CD4-positive, alpha-beta memory T cell (primary cell): ENCODE results near the gene NFRKB. TPM values are rescaled to one million over a fixed set of nuclear protein-coding genes. Genes with fewer than 3 reads are reported as not detected.

Experiments used
- CTCF ChIA-PET: fragments of 350-600 bp; sonication (Branson Sonifier 250); formaldehyde crosslinking; loops from one replicate; lab custom pipeline; 2021; ENCODE audit warnings: inconsistent platforms; ENCODE audit not compliant: partially characterized antibody; lab: Charles Lee
- POLR2A ChIA-PET: fragments of 350-600 bp; sonication (Branson Sonifier 250); formaldehyde crosslinking; loops from one replicate; lab custom pipeline; 2021; ENCODE audit not compliant: partially characterized antibody; lab: Charles Lee
- DNase-seq, 5 donors: peaks; one replicate each; pipeline versions ENCODE4 v3.0.0 to v3.0.0-alpha.2; 2020 to 2022; ENCODE audit warnings: mixed read lengths in 1 of 5
- H3K27ac ChIP-seq: one replicate; pipeline ENCODE4 v1.7.0; 2013; ENCODE audit warnings: low read depth, low read length
- H3K27me3 ChIP-seq: 2 replicates; pipeline ENCODE4 v1.7.0; 2013; ENCODE audit warnings: mild to moderate bottlenecking, low read length, moderate library complexity; ENCODE audit not compliant: insufficient read depth
- H3K36me3 ChIP-seq: 2 replicates; pipeline ENCODE4 v1.7.0; 2013; ENCODE audit warnings: mild to moderate bottlenecking, low read length, moderate library complexity; ENCODE audit not compliant: insufficient read depth
- H3K4me1 ChIP-seq: 2 replicates; pipeline ENCODE4 v1.7.0; 2013; ENCODE audit warnings: mild to moderate bottlenecking, low read length, moderate library complexity; ENCODE audit not compliant: insufficient read depth
- H3K4me3 ChIP-seq, 2 donors: one replicate each; pipeline ENCODE4 v1.7.0; 2013; ENCODE audit warnings: low read length in 2 of 2, mild to moderate bottlenecking in 1 of 2
- H3K9me3 ChIP-seq, 2 donors: one replicate each; pipeline ENCODE4 v1.7.0; 2013; ENCODE audit warnings: low read length in 2 of 2, control low read depth in 1 of 2; ENCODE audit not compliant: control insufficient read depth in 1 of 2
- H3K27ac Mint-ChIP-seq, 7 donors: one replicate each; pipeline ENCODE4 v1.8.0; 2020 to 2021; ENCODE audit warnings: mixed read lengths in 7 of 7, mild to moderate bottlenecking in 6 of 7, inconsistent platforms in 3 of 7, moderate library complexity in 3 of 7
- H3K27me3 Mint-ChIP-seq, 2 donors: one replicate each; pipeline ENCODE4 v1.8.0; 2020 to 2021; ENCODE audit warnings: mixed read lengths in 2 of 2
- H3K36me3 Mint-ChIP-seq, 2 donors: one replicate each; pipeline ENCODE4 v1.8.0; 2020 to 2021; ENCODE audit warnings: mixed read lengths in 2 of 2, inconsistent platforms in 1 of 2, mild to moderate bottlenecking in 1 of 2
- H3K4me1 Mint-ChIP-seq, 4 donors: one replicate each; pipeline ENCODE4 v1.8.0; 2020 to 2021; ENCODE audit warnings: mixed read lengths in 4 of 4, mild to moderate bottlenecking in 1 of 4
- H3K4me3 Mint-ChIP-seq, 8 donors: one replicate each; pipeline ENCODE4 v1.8.0; 2020 to 2021; ENCODE audit warnings: mixed read lengths in 8 of 8, mild to moderate bottlenecking in 7 of 8, moderate library complexity in 6 of 8, inconsistent platforms in 3 of 8
- H3K9me3 Mint-ChIP-seq, 8 donors: one replicate each; pipeline ENCODE4 v1.8.0; 2020 to 2021; ENCODE audit warnings: mixed read lengths in 8 of 8, mild to moderate bottlenecking in 5 of 8, inconsistent platforms in 3 of 8, moderate library complexity in 1 of 8
- intact Hi-C: fragments of 100-400 bp; cut with micrococcal nuclease; formaldehyde crosslinking; loops from one replicate; pipeline ENCODE4 v1.15.1; 2023
- polyA plus RNA-seq, 2 donors: library from polyadenylated mRNA; unstranded; fragments of 300-500 nt; fragmentation: Illumina TruSeq; gene quantifications; one replicate each; pipeline ENCODE4 v1.2.3, GENCODE V29; 2021
- total RNA-seq, 2 experiments: library from RNA; stranded (reverse); gene quantifications; one replicate each; pipeline ENCODE4 v1.2.3, GENCODE V29; 2021

The NFRKB gene
- total and polyA plus RNA-seq, 4 experiments from 2014 or later = 18.1 to 94.9 (median 63.2) TPM

GRCh38 chr11:129935723-129936122, 40.3 kb upstream of the NFRKB start:
- Histone ChIP-seq H3K4me1 (no peaks in the 10 kb centered on the region), H3K36me3 (peaks cover 4% of the 10 kb centered on the region), H3K27ac (no peak overlapping the region), H3K9me3 (no peaks in the 10 kb centered on the region), H3K27me3 (no peaks in the 10 kb centered on the region), H3K4me3 (no peak overlapping the region)
- intact Hi-C loops = no loop called here
- H3K36me3 Mint-ChIP-seq = peaks cover 37 to 38% of the 10 kb centered on the region in 2 donors
- H3K27ac Mint-ChIP-seq = peak overlapping the region in 1 of 7 donors; percentile 68
- H3K27me3 Mint-ChIP-seq = no peaks in the 10 kb centered on the region
- POLR2A ChIA-PET = no interaction called here
- no peak overlapping the region for H3K4me3 Mint-ChIP-seq
- H3K9me3 Mint-ChIP-seq = no peaks in the 10 kb centered on the region
- no peak for DNase-seq
- H3K4me1 Mint-ChIP-seq = no peaks in the 10 kb centered on the region
- CTCF ChIA-PET = interaction anchor here (3.0 kb wide), 1 partner anchor 196 kb away, joined by 9 read pairs; no protein-coding TSS in a partner anchor

- H3K36me3 ChIP-seq = peaks cover 10% of the 10 kb centered on the region
- H3K4me1 ChIP-seq = no peaks in the 10 kb centered on the region
- H3K27me3 ChIP-seq = no peaks in the 10 kb centered on the region
- Mint-ChIP-seq H3K4me3 (no peak overlapping the region), H3K9me3 (no peaks in the 10 kb centered on the region), H3K4me1 (peaks cover 0 to 1% (median 0%) of the 10 kb centered on the region in 4 donors), H3K36me3 (peaks cover 49 to 50% of the 10 kb centered on the region in 2 donors), H3K27ac (peak overlapping the region in 1 of 7 donors; percentile 13), H3K27me3 (no peaks in the 10 kb centered on the region)
- ChIA-PET CTCF (interaction anchor here (1.2 kb wide), 1 partner anchor 17 kb away, joined by 3 read pairs; no protein-coding TSS in a partner anchor), POLR2A (no interaction called here)
- no peak overlapping the region for H3K27ac ChIP-seq
- intact Hi-C loops = no loop called here
- H3K4me3 ChIP-seq = no peak overlapping the region
- H3K9me3 ChIP-seq = no peaks in the 10 kb centered on the region
- no peak for DNase-seq
Measured at GRCh38 chr11:129933891-129934290, 38.5 kb upstream of the NFRKB start.

- POLR2A ChIA-PET = no interaction called here
- H3K27ac Mint-ChIP-seq = peak overlapping the region in 1 of 7 donors; percentile 49
- Histone ChIP-seq H3K4me1 (no peaks in the 10 kb centered on the region), H3K4me3 (no peak overlapping the region), H3K36me3 (peaks cover 10% of the 10 kb centered on the region), H3K27me3 (no peaks in the 10 kb centered on the region), H3K9me3 (no peaks in the 10 kb centered on the region), H3K27ac (no peak overlapping the region)
- H3K4me3 Mint-ChIP-seq = no peak overlapping the region
- peaks cover 49 to 53% of the 10 kb centered on the region in 2 donors for H3K36me3 Mint-ChIP-seq
- H3K4me1 Mint-ChIP-seq = peaks cover 0 to 4% (median 0%) of the 10 kb centered on the region in 4 donors
- H3K9me3 Mint-ChIP-seq = no peaks in the 10 kb centered on the region
- DNase-seq = no peak
- intact Hi-C loops = no loop called here
- CTCF ChIA-PET = interaction anchor here (8.8 kb wide), 1 partner anchor 197 kb away, joined by 120 read pairs; no protein-coding TSS in a partner anchor
- no peaks in the 10 kb centered on the region for H3K27me3 Mint-ChIP-seq
Measured at GRCh38 chr11:129933262-129933661, 37.9 kb upstream of the NFRKB start.

GRCh38 chr11:129932381-129933067, 37.1 kb upstream of the NFRKB start:
- CTCF ChIA-PET = interaction anchor here (8.8 kb wide), 1 partner anchor 198 kb away, joined by 120 read pairs; no protein-coding TSS in a partner anchor
- no peak overlapping the region for H3K4me3 Mint-ChIP-seq
- no peak for DNase-seq
- H3K9me3 Mint-ChIP-seq = no peaks in the 10 kb centered on the region
- H3K36me3 ChIP-seq = peaks cover 10% of the 10 kb centered on the region
- no peaks in the 10 kb centered on the region for H3K27me3 Mint-ChIP-seq
- no peak overlapping the region for H3K27ac ChIP-seq
- H3K4me1 Mint-ChIP-seq = peaks cover 0 to 4% (median 0%) of the 10 kb centered on the region in 4 donors
- POLR2A ChIA-PET = interaction anchor here (0.6 kb wide), 1 partner anchor 71 kb away, joined by 5 read pairs; no protein-coding TSS in a partner anchor
- no peaks in the 10 kb centered on the region for H3K4me1 ChIP-seq
- H3K27ac Mint-ChIP-seq = peak overlapping the region in 1 of 7 donors; percentile 65
- H3K27me3 ChIP-seq = no peaks in the 10 kb centered on the region
- H3K36me3 Mint-ChIP-seq = peaks cover 46 to 53% of the 10 kb centered on the region in 2 donors
- intact Hi-C loops = no loop called here
- no peaks in the 10 kb centered on the region for H3K9me3 ChIP-seq
- no peak overlapping the region for H3K4me3 ChIP-seq

GRCh38 chr11:129930743-129931142, 35.4 kb upstream of the NFRKB start:
- H3K27me3 ChIP-seq = no peaks in the 10 kb centered on the region
- POLR2A ChIA-PET = interaction anchor here (0.8 kb wide), 1 partner anchor 26 kb away, joined by 3 read pairs; no protein-coding TSS in a partner anchor
- intact Hi-C loops = no loop called here
- Mint-ChIP-seq H3K4me3 (no peak overlapping the region), H3K27ac (no peak overlapping the region), H3K4me1 (peaks cover 0 to 4% (median 0%) of the 10 kb centered on the region in 4 donors), H3K27me3 (no peaks in the 10 kb centered on the region), H3K36me3 (peaks cover 37 to 55% of the 10 kb centered on the region in 2 donors), H3K9me3 (no peaks in the 10 kb centered on the region)
- H3K27ac ChIP-seq = no peak overlapping the region
- no peak overlapping the region for H3K4me3 ChIP-seq
- H3K9me3 ChIP-seq = no peaks in the 10 kb centered on the region
- CTCF ChIA-PET = interaction anchor here (1.6 to 8.8 kb wide), 2 partner anchors 9 to 200 kb away, joined by 5 to 120 read pairs; no protein-coding TSS in a partner anchor
- H3K36me3 ChIP-seq = peaks cover 10% of the 10 kb centered on the region
- H3K4me1 ChIP-seq = no peaks in the 10 kb centered on the region
- no peak for DNase-seq

GRCh38 chr11:129930296-129930695, 34.9 kb upstream of the NFRKB start:
- CTCF ChIA-PET = interaction anchor here (1.6 to 8.8 kb wide), 2 partner anchors 9 to 200 kb away, joined by 5 to 120 read pairs; no protein-coding TSS in a partner anchor

GRCh38 chr11:129929721-129930120, 34.3 kb upstream of the NFRKB start:
- peaks cover 0 to 4% (median 0%) of the 10 kb centered on the region in 4 donors for H3K4me1 Mint-ChIP-seq
- no peaks in the 10 kb centered on the region for H3K27me3 Mint-ChIP-seq
- no peaks in the 10 kb centered on the region for H3K9me3 Mint-ChIP-seq
- ChIA-PET POLR2A (no interaction called here), CTCF (interaction anchor here (1.6 to 8.8 kb wide), 2 partner anchors 8 to 201 kb away, joined by 5 to 120 read pairs; no protein-coding TSS in a partner anchor)
- no peaks in the 10 kb centered on the region for H3K4me1 ChIP-seq
- intact Hi-C loops = no loop called here
- H3K27ac Mint-ChIP-seq = no peak overlapping the region
- H3K4me3 ChIP-seq = no peak overlapping the region
- peaks cover 10% of the 10 kb centered on the region for H3K36me3 ChIP-seq
- no peak overlapping the region for H3K4me3 Mint-ChIP-seq
- H3K36me3 Mint-ChIP-seq = peaks cover 38 to 54% of the 10 kb centered on the region in 2 donors
- no peaks in the 10 kb centered on the region for H3K9me3 ChIP-seq
- DNase-seq = no peak
- no peak overlapping the region for H3K27ac ChIP-seq
- H3K27me3 ChIP-seq = no peaks in the 10 kb centered on the region

More at GRCh38 chr11:129930296-129930695, 34.9 kb upstream of the NFRKB start:
- intact Hi-C loops = no loop called here
- no peak overlapping the region for H3K27ac ChIP-seq
- POLR2A ChIA-PET = interaction anchor here (0.8 kb wide), 1 partner anchor 25 kb away, joined by 3 read pairs; no protein-coding TSS in a partner anchor
- Mint-ChIP-seq H3K4me1 (peaks cover 0 to 4% (median 0%) of the 10 kb centered on the region in 4 donors), H3K36me3 (peaks cover 37 to 56% of the 10 kb centered on the region in 2 donors), H3K27ac (no peak overlapping the region), H3K9me3 (no peaks in the 10 kb centered on the region), H3K27me3 (no peaks in the 10 kb centered on the region), H3K4me3 (no peak overlapping the region)
- H3K9me3 ChIP-seq = no peaks in the 10 kb centered on the region
- no peak overlapping the region for H3K4me3 ChIP-seq
- no peaks in the 10 kb centered on the region for H3K4me1 ChIP-seq
- H3K36me3 ChIP-seq = peaks cover 10% of the 10 kb centered on the region
- H3K27me3 ChIP-seq = no peaks in the 10 kb centered on the region
- no peak for DNase-seq
